ENCODE data around the gene TMEM117.
"Not testable (repeated sequence)": the region's sequence is repeated elsewhere in the genome, so short reads cannot be mapped to it uniquely, and the experiment has no call there.

TMEM117 gene

DNA sequence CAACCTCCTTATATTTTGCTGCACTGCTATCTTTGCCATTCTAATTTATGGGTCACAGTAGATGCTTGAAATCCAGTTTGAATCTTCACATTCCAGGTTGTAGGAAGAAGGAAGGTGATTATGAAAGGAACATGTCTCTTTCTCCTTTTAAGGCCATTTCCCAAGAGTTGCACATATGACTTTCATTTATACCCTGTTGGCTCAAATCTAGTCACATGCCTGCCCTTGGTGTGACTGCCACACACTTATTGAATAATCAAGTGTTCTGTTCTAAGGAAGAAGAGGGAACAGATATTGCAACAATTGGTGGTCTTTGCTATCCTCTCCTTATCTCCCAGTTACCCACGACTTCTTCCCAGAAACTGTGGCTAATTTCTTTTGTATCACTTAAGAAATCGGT lies 404.3 kb downstream of the TMEM117 start:
- DNase-seq: no peak

DNA sequence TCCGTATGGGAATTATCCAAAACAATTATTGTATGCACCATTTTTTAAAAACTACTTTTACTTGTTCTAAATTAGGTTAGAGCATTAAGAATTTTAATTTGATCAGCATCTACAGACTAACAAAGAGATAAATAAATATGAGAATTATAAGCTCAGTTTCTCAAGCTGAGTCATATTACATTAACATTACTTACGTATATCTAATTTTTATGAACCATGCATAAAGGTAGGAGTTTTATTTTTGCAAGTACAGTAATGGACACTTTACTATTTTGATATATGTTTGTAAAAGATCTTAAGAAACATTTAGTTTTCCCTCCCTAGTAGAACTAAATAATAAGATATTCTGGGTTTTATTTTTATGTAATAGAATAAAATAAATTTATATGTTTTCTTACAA lies 410.1 kb downstream of the TMEM117 start:
- DNase-seq: no peak

DNA sequence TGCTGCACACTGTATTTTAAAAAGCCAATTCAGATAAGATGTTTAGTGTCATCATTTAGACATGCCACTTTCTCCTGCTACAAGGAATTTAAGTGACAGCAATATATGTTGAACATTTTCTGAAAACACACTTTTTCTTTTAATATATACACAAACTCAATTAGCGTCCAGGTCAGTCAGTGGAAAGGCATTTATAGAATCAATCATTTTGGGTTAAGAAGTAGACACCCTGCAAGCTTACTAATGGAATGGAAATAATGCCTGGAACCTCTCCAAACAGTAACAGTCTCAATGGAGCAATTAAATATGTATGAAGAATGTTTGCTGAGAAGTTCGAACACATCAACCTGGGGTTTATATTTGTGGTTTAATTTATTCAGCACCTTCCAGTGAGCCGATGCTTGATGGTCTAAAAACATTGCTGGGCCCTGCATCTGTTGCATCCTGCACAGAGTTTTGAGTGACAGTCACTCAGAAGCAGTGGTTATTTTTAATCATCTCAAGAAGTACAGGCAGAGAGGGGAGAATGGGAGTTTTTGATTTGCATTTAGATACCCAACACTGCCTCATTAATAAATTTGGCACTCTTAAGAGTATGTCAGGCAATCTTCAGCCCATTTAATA lies 410.7 kb downstream of the TMEM117 start:
- DNase-seq: no peak

DNA sequence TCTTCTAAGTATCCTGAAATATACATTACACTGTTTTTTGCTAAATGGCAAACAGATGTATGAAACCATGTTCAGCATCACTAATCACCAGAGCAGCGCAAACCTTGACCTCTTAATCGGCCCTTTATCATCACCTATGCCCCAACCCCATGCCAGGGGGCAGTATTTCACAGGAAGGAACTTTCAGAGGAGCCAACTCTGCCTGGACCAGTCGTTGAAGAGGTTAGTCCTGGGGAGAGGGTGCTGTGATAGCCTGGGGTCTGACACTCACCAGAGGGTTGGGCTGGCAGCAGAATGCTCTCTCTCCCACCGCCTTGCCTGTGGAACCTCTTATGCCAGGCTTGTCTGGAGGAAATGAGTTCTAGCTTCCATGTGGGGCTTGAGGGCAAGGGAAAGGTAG lies 411.7 kb downstream of the TMEM117 start:
- no peak for DNase-seq

DNA sequence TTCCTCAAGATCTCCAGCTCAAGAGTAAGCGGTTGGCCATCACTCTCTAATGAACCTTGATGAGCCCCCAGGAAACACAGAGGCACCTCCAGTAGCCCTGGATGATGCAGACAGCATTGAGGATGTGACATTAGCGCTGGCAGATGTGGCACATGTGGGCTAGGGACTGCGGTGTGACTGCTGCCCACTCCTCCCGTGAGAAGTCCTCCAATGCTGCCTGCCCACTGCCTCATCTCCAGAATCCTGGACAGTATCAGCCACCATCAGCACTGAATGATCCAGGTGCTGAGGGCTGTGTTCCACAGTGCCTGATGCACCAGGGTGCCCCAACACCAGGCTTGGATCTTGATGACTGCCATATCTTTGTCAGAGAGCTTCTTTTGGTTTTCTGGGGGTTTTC lies 412.6 kb downstream of the TMEM117 start:
- DNase-seq: no peak

DNA sequence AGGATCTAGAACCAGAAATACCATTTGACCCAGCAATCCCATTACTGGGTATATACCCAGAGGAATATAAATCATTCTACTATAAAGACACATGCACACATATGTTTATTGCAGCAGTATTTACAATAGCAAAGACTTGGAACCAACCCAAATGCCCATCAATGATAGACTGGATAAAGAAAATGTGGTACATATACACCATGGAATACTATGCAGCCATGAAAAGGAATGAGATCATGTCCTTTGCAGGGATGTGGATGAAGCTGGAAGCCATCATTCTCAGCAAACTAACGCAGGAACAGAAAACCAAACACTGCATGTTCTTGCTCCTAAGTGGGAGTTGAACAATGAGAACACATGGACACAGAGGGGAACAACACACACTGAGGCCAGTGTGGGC lies 414.6 kb downstream of the TMEM117 start:
- DNase-seq: not testable (repeated sequence)

DNA sequence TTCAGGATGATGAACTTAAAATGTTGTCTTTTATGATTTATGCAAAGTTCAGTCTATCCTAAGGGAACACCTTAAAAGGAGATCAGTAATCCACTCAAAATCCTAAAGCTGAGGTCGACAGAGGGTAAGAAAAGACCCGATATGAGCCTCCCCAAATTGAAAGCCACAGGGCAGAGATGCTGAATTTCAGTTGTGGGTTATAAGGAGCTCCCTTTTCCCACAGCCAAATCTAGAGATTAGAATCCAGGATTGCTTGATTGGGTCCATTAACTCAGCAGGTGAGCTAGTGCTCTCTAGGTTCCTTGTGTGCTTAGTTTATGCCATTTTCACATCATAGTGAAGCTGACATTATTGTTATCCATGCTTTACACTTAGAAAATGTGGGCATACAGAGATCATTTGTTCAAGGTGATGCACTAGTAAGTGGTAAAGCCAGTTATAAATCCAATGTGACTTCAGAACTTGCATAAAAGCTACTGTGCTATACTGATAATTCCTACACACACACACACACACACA lies 417.5 kb downstream of the TMEM117 start:
- no peak for DNase-seq

DNA sequence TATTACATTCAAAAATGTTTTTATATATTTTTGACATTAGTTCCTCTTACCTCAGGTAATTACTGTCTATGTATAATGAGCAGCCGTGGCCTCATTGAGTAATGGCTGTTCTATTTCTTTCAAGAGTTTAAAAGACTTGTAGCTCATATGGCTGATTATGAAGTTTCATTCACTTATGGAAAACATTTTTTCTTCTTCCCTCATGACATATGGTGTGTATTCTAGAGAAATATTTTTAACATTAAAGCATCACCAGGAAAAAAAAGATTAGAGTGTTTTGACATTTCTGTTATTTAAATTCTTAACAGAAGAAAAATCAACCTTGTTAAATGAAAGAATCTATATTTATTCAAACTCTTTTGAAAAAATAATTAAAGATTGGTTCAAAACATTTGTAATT lies 422.4 kb downstream of the TMEM117 start:
- no peak for DNase-seq

DNA sequence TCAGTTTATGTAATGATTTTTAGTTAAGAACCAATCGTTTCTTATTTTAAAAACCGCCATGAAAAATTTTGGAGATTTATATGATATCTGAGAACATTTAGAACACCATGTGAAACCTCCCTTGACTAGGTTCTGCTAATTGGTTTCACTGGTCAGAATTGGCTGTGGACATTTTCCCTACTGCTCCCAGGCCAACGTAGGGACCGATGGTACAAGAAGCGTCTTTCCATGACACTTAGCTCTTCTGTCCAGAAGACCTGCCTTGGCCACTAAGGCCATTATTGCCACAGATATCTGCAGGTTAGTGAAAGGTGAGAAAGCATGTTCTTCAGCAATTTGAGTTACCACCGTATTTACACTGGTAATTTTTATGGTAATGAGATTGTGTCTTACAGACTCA lies 424.0 kb downstream of the TMEM117 start:
- no peak for DNase-seq

DNA sequence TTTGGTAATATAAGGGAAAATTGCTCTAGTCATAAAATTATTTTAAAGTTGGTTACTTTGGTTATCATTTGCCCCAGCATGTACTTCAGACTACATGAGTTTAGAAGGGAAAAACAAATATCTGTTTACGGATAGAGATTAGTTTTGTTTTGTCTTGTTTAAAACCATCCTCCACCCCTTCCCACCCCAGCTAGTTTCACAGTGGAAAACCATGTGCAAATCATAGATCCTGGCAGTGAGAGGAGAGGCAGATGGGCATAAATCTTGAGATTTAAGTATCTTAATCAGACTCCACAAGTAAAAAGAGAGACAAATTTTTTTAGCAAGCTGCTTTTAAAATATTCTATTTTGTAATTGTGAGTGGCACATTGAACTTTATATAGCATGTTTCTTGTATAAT lies 424.7 kb downstream of the TMEM117 start:
- DNase-seq: no peak

DNA sequence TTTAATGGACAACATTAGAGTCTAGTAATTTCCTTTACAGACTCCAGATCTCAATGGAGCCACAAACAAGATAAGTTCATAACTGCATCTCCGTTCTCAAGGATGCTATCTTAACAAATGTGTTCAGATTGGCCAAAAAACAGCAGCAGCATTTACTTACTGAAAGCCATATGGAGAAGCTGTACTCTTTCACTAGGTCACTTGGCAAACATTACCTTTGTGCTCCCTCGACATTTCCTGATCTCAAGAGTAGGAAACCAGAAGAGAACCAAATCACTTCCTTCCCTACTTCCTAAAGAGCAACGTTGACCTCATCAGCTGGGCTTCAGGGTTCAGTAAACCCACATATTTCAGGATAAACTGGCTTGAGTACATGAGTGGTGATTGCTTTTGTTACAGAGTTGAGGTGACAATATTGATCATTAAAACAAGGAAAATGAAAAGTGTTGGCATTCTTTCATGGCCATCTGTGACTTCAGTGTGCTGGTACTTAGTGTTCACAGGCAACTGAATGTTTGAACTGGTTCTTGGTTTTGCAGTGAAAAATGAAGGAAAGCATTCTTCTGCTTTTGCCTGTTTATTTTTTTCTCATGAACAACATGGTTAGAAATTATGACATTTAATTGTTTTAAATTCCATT lies 449.6 kb downstream of the TMEM117 start:
- no peak for DNase-seq

DNA sequence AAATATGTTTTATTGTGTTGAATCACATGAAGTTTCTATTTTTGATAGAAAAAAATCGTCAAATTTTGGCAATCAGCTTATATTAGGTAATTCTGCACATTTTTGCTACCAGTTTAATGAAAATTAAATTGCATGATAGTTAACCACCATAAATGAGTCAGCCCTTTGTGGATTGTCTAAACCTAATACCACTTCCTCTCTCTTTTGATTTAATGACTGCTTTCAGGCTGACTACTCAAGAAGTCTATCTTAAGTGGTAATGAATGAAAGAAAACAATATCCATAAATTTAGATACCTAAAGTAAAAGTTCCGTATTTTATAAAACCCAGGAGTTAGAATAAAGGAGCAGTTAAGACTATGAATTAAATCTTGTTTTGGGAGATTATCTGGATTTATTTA lies 450.5 kb downstream of the TMEM117 start:
- no peak for DNase-seq

DNA sequence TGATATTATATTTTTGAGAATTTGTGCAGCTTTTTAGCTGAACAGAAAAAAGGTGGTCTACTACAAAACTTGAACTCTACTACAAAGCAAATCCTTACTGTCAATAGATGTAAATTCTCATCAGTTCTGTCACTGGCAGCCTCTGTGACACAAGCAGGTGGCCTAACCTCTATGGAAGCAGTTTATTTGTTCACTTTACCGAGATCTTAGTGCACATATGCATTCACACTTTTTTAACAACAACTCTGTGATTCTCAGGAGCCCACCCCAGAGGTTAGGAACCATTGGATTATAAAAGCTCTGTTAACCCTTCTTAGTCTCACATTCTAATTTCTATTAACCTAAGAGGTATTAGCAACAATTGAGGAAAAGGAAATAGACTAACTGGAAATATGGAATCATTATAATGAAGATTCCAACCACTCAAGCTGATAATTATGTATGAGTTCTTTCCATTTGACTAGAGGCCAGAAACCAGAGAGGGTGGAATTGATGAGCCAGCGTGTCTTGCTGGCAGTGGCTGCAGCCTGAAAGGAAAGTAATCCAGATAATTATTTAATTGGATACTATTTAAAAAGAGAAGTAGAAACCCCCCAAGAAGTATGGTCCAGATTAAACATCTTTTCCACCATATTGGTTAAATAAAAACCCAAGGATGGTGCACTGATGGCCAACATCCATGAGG lies 451.1 kb downstream of the TMEM117 start:
- no peak for DNase-seq

DNA sequence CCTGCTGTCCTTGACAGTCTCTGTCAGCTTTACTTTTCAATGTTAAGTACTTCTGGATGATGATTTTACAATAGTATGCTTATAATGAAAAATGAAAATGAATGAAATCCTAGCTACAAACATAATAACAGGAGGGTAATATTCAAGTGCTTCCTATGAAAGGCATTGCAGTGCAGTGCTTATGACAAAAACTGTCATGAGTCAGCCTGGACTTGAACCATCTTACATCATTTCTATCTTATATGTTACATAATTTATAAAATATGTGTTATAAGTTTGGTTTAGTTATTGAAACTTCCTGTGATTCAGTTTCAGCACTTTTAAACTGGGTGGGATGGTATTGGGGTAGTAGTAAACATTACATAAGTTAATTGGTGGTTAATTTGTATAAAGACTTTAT lies 451.7 kb downstream of the TMEM117 start:
- no peak for DNase-seq

DNA sequence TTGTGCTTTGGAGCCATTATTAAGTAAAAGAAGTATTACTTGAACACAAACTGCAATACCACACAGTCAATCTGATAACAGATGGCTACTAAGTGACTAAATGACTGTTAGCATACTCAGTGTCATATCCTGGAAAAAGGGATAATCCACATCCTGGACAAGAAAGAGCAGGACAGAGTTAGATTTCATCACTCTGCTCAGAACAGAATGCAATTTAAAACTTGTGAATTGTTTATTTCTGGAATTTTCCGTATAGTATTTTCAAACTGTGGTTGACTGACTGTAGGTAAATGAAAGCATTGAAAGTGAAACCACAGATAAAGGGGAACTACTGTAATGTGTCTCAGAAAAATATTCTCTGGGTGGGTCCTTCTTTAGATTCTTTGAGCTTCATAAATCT lies 458.8 kb downstream of the TMEM117 start:
- no peak for DNase-seq

DNA sequence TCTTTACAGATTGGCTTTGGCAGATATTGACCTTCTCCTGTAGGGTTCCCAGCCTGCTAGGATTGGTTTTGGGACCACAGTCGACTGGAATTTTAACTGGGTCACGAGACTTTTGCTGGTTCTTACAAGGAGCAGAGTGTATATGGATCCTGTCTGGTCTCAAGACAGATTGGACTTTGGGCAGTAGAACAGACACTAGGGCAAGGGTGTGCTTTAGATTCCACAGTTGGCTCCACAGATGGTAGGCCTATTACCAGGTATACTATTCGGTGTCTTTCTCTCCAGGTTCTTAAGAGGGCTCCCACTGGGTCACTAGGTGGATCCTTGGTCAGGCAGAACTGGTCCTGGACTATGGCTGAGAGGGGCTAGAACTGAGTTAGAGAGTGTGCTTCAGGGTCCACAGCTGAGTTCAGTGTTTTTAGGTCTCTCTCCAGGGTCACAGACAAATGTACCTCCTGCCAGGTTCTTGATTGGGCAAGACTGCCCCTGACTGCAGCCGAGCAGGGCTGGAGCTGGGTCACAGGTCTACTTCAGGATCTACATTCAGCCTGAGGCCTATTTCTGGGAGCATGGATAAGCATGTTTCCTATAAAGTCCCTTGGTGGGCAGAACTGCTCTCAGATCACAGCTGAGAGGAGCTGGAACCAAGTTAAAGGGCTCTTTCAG lies 460.2 kb downstream of the TMEM117 start:
- no peak for DNase-seq

DNA sequence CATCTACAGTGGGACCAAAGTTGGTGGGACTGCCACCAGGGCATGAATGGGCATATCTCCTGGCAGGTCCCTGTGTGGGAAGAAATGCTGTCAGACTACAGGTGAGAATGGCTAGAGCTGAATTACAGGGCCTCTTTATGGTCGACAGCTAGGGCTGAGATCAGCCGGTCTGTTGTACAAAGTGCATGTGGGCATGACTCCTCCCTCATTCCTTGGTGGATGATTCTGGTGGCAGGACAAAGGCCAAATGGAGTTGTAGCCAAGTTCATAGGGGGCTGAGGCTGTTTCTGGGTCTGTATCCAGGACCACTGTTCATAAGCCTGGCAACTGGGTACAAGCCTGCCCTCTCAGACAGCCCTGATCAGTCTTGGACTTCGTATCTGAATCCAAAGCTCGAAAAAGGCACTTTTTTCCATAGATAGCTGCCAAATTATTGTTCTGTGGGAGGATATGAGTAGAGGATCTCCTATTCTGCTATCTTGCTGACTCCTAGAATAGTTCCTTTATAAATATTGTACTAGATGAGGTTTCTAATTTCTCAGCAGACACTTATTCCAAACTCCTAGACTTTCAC lies 460.8 kb downstream of the TMEM117 start:
- no peak for DNase-seq

DNA sequence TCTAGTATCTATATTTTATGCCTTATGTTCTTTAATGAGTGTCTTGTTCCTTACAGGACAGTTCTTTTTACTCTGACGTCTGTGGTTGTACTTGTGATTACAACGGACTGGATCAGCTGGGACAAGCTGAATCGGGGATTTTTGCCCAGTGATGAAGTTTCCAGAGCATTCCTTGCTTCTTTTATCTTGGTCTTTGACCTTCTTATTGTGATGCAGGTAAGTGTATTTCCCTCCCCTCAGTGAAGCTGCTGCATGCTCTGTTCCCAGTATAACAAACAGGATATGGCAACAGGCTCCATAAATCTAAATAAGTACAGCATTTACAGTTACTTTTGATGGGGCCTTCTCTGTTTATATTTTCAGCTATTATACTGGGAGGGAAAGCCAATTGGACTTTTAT lies 463.6 kb downstream of the TMEM117 start:
- no peak for DNase-seq

DNA sequence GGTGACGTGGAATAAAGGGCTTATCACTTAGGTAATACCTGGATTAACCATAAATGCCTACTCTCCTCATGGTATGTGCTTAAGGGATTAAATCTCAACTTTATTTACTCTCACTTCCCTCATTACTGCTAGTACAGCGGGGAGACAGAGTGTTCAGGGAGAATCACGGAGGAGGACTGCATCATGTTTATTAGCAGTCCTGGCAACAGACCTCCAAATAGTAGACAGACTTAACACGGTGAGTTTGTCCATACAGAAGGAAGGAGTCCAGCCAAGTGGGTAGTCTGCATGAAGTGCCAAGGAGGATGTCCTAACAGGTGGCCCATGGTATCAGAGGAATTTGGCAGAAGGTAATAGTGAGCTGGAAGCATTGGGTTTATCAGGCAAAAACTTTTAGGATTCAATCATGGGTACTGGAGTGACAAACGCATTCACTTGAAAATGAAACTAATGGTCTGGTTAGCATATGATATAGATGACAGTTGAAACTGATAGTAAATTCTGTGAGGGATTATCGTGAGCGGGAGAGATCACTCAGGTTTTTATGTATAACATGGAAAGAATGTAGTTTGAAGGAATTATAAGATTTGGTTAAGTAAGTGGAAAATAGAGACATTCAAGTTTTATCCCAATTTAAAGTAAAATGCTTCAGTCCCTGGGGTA lies 471.8 kb downstream of the TMEM117 start:
- DNase-seq: no peak

DNA sequence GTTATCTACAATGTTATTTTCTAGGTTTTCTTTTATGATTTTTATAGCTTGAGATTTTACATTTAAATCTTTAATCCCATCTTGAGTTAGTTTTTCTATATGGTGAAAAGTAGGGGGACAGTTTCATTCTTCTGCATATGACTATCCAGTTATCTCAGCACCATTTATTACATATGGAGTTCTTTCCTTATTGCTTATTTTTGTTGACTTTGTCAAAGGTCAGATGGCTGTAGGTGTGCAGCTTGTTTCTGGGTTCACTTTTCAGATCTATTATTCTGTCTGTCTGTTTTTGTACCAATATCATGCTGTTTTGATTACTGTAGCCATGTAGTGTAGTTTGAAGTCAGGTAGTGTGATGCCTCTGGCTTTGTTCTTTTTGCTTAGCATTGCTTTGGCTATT lies 477.3 kb downstream of the TMEM117 start:
- DNase-seq: no peak

DNA sequence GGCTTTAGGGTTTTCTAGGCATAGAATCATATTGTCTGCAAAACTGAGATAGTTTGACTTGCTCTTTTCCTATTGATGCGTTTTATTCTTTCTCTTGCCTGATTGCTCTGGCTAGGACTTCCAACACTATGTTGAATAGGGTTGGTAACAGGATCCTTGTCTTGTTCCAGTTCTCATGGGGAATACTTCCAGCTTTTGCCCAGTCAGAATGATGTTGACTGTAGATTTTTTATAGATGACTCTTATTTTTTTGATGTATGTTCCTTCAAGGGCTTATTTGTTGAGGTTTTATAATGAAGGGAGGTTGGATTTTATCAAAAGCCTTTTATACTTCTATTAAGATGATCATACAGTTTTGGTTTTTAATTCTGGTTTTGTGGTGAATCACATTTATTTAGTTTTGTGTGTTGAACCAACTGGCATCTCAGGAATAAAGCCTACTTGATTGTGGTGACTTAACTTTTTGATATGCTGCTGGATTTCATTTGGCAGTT lies 478.2 kb downstream of the TMEM117 start:
- no peak for DNase-seq

DNA sequence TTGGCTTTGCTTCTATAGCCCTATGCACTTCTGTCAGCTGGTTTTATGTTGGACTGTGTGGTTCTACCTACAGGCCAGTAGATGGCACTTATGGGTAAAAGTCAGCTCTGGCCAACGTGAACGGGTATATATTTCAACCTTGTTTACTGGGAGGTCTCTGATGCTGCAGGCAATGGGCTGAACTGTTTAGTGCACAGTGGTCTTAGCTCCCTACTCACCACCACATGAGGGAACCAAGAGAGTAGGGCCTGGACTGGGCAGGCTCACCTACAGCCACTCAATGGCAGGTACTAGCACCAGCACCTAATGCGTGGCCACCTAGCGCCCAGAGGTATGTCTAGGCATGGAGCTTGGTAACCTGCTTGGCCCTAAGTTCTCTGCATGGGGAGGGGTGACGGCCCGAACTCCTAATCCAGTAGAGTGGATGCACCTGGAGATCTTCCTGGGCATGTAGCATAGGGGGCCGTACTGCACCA lies 481.8 kb downstream of the TMEM117 start:
- peak; percentile 77 for DNase-seq

DNA sequence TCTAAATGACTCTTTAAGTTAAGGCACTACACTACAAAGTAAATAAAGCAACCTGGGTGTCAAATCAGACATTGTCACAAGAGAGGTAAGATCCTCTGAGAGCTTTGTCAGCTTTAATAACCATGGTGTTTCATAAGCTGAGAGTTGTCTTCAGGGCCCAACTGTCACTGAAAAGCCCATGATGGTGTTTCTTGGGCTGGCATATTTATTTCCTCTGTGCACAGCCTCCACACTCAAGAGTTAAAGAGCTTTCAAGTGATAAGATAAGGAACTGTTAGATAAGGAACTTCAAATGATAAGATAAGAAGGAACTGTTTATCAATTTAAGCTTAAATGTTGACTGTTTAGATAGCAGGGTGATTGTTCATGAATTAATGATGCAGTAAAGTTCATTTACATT lies 495.4 kb downstream of the TMEM117 start:
- no peak for DNase-seq
